Measurements from ENCODE around the gene SLC27A3.

SLC27A3 gene

GRCh38 chr1:153783233-153784190 lies 8.3 kb downstream of the SLC27A3 start:
- Histone ChIP-seq H3K27me3 (ENCODE audit: control insufficient read depth in 1 of 2, insufficient read depth in 2 of 2, low read length in 2 of 2) (no peaks in the 10 kb centered on the region), H3K9me3 (ENCODE audit: control insufficient read depth in 2 of 2, low read length in 2 of 2) (no peaks in the 10 kb centered on the region), H3K27ac (ENCODE audit: low read length) (peak overlapping the region; percentile 97), H3K4me1 (ENCODE audit: control insufficient read depth, insufficient read depth, low read length) (peaks cover 20% of the 10 kb centered on the region), H3K4me3 (ENCODE audit: low read length in 2 of 2) (peak overlapping the region; percentile 72 to 81), H3K36me3 (ENCODE audit: control insufficient read depth in 2 of 2, insufficient read depth in 2 of 2, low read length in 2 of 2) (peaks cover 0 to 4% of the 10 kb centered on the region in 2 donors), H3K9ac (ENCODE audit: low read length in 2 of 2) (peak overlapping the region; percentile 84 to 87)

- Histone ChIP-seq H3K27ac (ENCODE audit: low read length) (no peak overlapping the region), H3K36me3 (ENCODE audit: control insufficient read depth in 2 of 2, insufficient read depth in 2 of 2, low read length in 2 of 2) (no peaks in the 10 kb centered on the region), H3K27me3 (ENCODE audit: control insufficient read depth in 1 of 2, insufficient read depth in 2 of 2, low read length in 2 of 2) (no peaks in the 10 kb centered on the region), H3K9me3 (ENCODE audit: control insufficient read depth in 2 of 2, low read length in 2 of 2) (no peaks in the 10 kb centered on the region), H3K9ac (ENCODE audit: low read length in 2 of 2) (no peak overlapping the region), H3K4me1 (ENCODE audit: control insufficient read depth, insufficient read depth, low read length) (peaks cover 35% of the 10 kb centered on the region), H3K4me3 (ENCODE audit: low read length in 2 of 2) (no peak overlapping the region)
These were observed 11.0 kb downstream of the SLC27A3 start for GRCh38 chr1:153786038-153786790.

GRCh38 chr1:153789478-153790034 lies 14.3 kb downstream of the SLC27A3 start:
- H3K9me3 ChIP-seq (ENCODE audit: control insufficient read depth in 2 of 2, low read length in 2 of 2), result no peaks in the 10 kb centered on the region
- H3K27me3 ChIP-seq (ENCODE audit: control insufficient read depth in 1 of 2, insufficient read depth in 2 of 2, low read length in 2 of 2), result no peaks in the 10 kb centered on the region
- H3K36me3 ChIP-seq (ENCODE audit: control insufficient read depth in 2 of 2, insufficient read depth in 2 of 2, low read length in 2 of 2), result no peaks in the 10 kb centered on the region
- H3K9ac ChIP-seq (ENCODE audit: low read length in 2 of 2), result peak overlapping the region; percentile 86 to 94
- peaks cover 30% of the 10 kb centered on the region for H3K4me1 ChIP-seq (ENCODE audit: control insufficient read depth, insufficient read depth, low read length)
- peak overlapping the region; percentile 68 to 84 for H3K4me3 ChIP-seq (ENCODE audit: low read length in 2 of 2)
- H3K27ac ChIP-seq (ENCODE audit: low read length), result peak overlapping the region; percentile 99

GRCh38 chr1:153790313-153790965 lies 15.2 kb downstream of the SLC27A3 start:
- H3K9me3 ChIP-seq (ENCODE audit: control insufficient read depth in 2 of 2, low read length in 2 of 2), result no peaks in the 10 kb centered on the region
- no peaks in the 10 kb centered on the region for H3K36me3 ChIP-seq (ENCODE audit: control insufficient read depth in 2 of 2, insufficient read depth in 2 of 2, low read length in 2 of 2)
- peak overlapping the region; percentile 68 to 84 for H3K4me3 ChIP-seq (ENCODE audit: low read length in 2 of 2)
- peak overlapping the region; percentile 86 to 94 for H3K9ac ChIP-seq (ENCODE audit: low read length in 2 of 2)
- H3K27me3 ChIP-seq (ENCODE audit: control insufficient read depth in 1 of 2, insufficient read depth in 2 of 2, low read length in 2 of 2), result no peaks in the 10 kb centered on the region
- peaks cover 30% of the 10 kb centered on the region for H3K4me1 ChIP-seq (ENCODE audit: control insufficient read depth, insufficient read depth, low read length)
- peak overlapping the region; percentile 99 for H3K27ac ChIP-seq (ENCODE audit: low read length)

GRCh38 chr1:153790966-153791647 lies 15.9 kb downstream of the SLC27A3 start:
- Histone ChIP-seq H3K36me3 (ENCODE audit: control insufficient read depth in 2 of 2, insufficient read depth in 2 of 2, low read length in 2 of 2) (no peaks in the 10 kb centered on the region), H3K27me3 (ENCODE audit: control insufficient read depth in 1 of 2, insufficient read depth in 2 of 2, low read length in 2 of 2) (no peaks in the 10 kb centered on the region), H3K27ac (ENCODE audit: low read length) (peak overlapping the region; percentile 99), H3K9me3 (ENCODE audit: control insufficient read depth in 2 of 2, low read length in 2 of 2) (no peaks in the 10 kb centered on the region), H3K4me1 (ENCODE audit: control insufficient read depth, insufficient read depth, low read length) (peaks cover 30% of the 10 kb centered on the region), H3K9ac (ENCODE audit: low read length in 2 of 2) (peak overlapping the region; percentile 86 to 94), H3K4me3 (ENCODE audit: low read length in 2 of 2) (peak overlapping the region; percentile 67 to 84)

- Histone ChIP-seq H3K36me3 (ENCODE audit: control insufficient read depth in 2 of 2, insufficient read depth in 2 of 2, low read length in 2 of 2) (no peaks in the 10 kb centered on the region), H3K27me3 (ENCODE audit: control insufficient read depth in 1 of 2, insufficient read depth in 2 of 2, low read length in 2 of 2) (no peaks in the 10 kb centered on the region), H3K4me3 (ENCODE audit: low read length in 2 of 2) (peak overlapping the region; percentile 67 to 84), H3K27ac (ENCODE audit: low read length) (peak overlapping the region; percentile 99), H3K4me1 (ENCODE audit: control insufficient read depth, insufficient read depth, low read length) (peaks cover 31% of the 10 kb centered on the region), H3K9ac (ENCODE audit: low read length in 2 of 2) (peak overlapping the region in 1 of 2 donors; percentile 86), H3K9me3 (ENCODE audit: control insufficient read depth in 2 of 2, low read length in 2 of 2) (no peaks in the 10 kb centered on the region)
These were observed 16.5 kb downstream of the SLC27A3 start for GRCh38 chr1:153791648-153792253.

- H3K36me3 ChIP-seq (ENCODE audit: control insufficient read depth in 2 of 2, insufficient read depth in 2 of 2, low read length in 2 of 2), result no peaks in the 10 kb centered on the region
- H3K4me1 ChIP-seq (ENCODE audit: control insufficient read depth, insufficient read depth, low read length), result peaks cover 35% of the 10 kb centered on the region
- no peak overlapping the region for H3K9ac ChIP-seq (ENCODE audit: low read length in 2 of 2)
- no peak overlapping the region for H3K4me3 ChIP-seq (ENCODE audit: low read length in 2 of 2)
- no peak overlapping the region for H3K27ac ChIP-seq (ENCODE audit: low read length)
- no peaks in the 10 kb centered on the region for H3K27me3 ChIP-seq (ENCODE audit: control insufficient read depth in 1 of 2, insufficient read depth in 2 of 2, low read length in 2 of 2)
- no peaks in the 10 kb centered on the region for H3K9me3 ChIP-seq (ENCODE audit: control insufficient read depth in 2 of 2, low read length in 2 of 2)
These were observed 17.4 kb downstream of the SLC27A3 start for GRCh38 chr1:153792631-153793041.

- Histone ChIP-seq H3K36me3 (ENCODE audit: control insufficient read depth in 2 of 2, insufficient read depth in 2 of 2, low read length in 2 of 2) (no peaks in the 10 kb centered on the region), H3K27ac (ENCODE audit: low read length) (no peak overlapping the region), H3K9me3 (ENCODE audit: control insufficient read depth in 2 of 2, low read length in 2 of 2) (no peaks in the 10 kb centered on the region)
These were observed 18.2 kb downstream of the SLC27A3 start for GRCh38 chr1:153793261-153793972.

GRCh38 chr1:153793973-153794615 lies 18.9 kb downstream of the SLC27A3 start:
- H3K9ac ChIP-seq (ENCODE audit: low read length in 2 of 2), result no peak overlapping the region
- no peaks in the 10 kb centered on the region for H3K36me3 ChIP-seq (ENCODE audit: control insufficient read depth in 2 of 2, insufficient read depth in 2 of 2, low read length in 2 of 2)
- H3K4me1 ChIP-seq (ENCODE audit: control insufficient read depth, insufficient read depth, low read length), result peaks cover 30% of the 10 kb centered on the region
- H3K9me3 ChIP-seq (ENCODE audit: control insufficient read depth in 2 of 2, low read length in 2 of 2), result no peaks in the 10 kb centered on the region
- H3K4me3 ChIP-seq (ENCODE audit: low read length in 2 of 2), result no peak overlapping the region
- H3K27me3 ChIP-seq (ENCODE audit: control insufficient read depth in 1 of 2, insufficient read depth in 2 of 2, low read length in 2 of 2), result no peaks in the 10 kb centered on the region
- no peak overlapping the region for H3K27ac ChIP-seq (ENCODE audit: low read length)

More at GRCh38 chr1:153793261-153793972, 18.2 kb downstream of the SLC27A3 start:
- no peak overlapping the region for H3K4me3 ChIP-seq (ENCODE audit: low read length in 2 of 2)
- H3K27me3 ChIP-seq (ENCODE audit: control insufficient read depth in 1 of 2, insufficient read depth in 2 of 2, low read length in 2 of 2), result no peaks in the 10 kb centered on the region
- peaks cover 35% of the 10 kb centered on the region for H3K4me1 ChIP-seq (ENCODE audit: control insufficient read depth, insufficient read depth, low read length)
- H3K9ac ChIP-seq (ENCODE audit: low read length in 2 of 2), result no peak overlapping the region

Measured in stomach smooth muscle (tissue), 2 donors.